NCI-H82 (cell line): ENCODE measurements around the gene WHRN.

ENCODE experiments used
- DNase-seq: peaks from one replicate; lab custom pipeline; 2025; lab: John Stamatoyannopoulos, UW

Gene WHRN

DNA sequence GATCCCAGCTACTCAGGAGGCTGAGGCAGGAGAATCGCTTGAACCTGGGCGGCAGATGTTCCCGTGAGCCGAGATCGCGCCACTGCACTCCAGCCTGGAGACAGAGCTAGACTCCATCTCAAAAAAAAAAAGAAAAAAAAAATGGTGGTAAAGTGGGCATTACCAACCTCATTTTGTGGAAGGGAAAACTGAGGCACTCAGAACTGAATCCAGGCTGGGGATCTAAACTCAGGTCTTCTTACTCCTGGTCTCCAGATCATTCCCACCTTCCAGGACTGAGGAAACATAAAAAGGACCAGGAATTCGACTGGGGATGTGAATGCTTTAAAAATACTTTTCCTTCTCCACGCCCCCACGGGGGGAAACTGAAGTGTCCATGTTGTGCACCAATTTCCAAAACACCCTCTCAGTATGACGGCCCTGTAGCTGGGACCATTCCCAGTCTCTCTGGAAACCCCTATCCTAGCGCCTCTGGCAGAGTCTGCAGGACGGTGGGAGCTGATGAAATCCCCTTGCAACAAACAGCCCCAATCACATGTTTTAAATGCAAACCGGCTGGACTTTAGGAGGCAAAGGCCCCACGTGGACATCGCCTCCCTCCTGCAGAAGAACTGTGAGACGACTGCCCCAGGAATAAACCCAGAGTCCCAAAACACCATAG, 108.6 kb downstream of the WHRN start:
- peak; percentile 45 for DNase-seq

DNA sequence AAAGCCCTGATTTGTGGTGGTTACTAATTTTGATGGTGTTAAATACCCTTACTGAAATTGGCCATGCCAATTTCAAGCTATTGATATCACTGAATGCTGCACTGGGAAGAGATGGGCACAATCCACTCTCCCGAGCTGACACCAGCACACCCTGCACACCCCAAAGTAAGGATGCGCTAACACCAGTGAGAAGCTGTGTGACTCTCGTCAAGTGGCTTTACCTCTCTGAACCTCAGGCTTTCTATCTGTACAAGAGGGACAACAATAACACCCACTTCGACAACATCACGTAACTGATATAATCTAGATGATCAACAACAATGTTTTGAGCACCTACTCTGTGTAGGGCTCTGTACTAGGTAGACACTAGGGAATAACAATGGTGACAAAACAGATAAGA, 109.5 kb downstream of the WHRN start:
- no peak for DNase-seq

DNA sequence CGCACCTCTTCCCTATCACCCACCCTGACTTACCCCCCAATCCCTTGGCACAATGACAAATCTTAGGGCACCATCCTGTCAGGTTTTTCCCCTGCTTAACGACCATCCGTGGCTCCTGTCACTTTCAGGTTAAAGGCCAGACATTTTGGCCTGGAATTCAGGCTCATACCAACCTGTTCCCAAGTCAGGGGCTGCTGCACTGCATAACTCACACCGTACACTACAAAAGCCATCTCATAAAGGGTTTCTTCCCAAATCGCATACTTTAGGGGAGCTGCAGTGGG, 110.0 kb downstream of the WHRN start:
- no peak for DNase-seq

DNA sequence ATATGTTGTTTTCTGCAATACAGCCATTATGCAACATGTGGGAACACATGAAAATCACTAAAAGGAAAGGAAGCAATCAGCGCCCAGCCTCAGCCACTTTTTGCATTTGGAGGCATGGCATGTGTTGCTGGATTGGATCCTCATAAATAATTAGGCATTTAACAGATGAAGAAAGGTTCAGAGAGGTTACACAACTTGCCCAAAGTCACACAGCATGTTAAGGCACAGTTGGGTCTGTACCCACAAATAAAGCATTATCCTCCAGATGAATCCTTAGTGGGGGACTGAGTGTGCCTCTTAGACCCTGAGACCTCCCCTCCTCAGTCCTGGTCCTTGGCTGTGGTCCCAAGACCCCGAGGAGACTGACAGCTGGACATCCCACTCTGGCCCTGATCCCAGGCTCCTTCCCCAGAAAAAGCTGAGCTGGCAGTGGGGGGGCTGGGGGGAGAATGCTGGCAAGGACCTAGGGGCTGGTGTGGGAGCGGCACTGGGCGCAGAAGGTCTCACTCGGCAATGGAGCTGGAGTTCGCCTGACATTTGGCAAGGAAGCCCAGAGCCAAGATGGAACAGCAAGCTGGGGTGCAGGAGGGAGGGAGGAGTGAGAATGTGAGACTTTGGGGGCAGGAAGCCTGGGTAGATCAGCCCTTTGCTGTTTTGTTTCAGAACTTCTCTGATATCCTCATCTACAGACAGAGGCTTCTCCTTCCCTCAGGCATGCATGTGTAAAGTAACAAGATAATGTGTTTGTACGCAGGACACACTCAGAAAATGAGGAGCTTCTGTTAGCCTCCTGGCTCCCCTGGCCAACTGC, 110.5 kb downstream of the WHRN start:
- peak; percentile 31 for DNase-seq

DNA sequence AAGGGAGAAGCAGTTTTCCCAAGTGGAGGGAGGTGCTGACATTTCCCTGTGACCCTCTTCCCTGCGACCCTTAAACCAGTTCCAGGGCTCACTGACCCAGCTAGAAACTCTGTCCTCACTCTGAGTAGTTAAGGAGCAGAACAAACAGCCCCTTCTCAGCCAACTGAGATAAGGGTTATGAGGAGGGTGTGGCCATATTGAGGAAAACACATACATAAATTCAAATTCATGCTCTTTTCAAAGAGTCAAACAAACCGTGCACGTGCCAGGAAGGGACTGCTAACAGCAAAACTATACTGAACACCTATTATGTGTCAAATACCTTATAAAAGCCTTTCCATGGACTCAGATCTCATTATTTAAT, 112.5 kb downstream of the WHRN start:
- DNase-seq = no peak

DNA sequence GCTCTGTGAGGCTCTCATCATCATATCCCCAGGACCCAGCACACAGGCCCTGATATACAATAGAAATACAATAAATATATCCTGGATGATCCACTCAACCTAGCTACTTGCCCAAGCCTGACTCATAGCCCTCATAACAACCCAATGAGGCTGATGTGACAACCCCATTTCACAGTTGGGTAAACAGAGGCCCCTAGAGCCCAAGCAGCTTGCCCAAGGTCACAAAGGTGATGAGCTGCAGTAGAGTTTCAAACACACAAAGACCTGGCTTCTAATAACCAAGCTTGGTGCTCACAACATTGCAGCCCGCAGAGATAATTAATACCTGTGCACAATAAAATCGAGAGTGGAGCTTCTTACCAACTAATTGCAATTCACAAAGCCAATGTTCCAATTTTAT, 114.3 kb downstream of the WHRN start:
- no peak for DNase-seq

DNA sequence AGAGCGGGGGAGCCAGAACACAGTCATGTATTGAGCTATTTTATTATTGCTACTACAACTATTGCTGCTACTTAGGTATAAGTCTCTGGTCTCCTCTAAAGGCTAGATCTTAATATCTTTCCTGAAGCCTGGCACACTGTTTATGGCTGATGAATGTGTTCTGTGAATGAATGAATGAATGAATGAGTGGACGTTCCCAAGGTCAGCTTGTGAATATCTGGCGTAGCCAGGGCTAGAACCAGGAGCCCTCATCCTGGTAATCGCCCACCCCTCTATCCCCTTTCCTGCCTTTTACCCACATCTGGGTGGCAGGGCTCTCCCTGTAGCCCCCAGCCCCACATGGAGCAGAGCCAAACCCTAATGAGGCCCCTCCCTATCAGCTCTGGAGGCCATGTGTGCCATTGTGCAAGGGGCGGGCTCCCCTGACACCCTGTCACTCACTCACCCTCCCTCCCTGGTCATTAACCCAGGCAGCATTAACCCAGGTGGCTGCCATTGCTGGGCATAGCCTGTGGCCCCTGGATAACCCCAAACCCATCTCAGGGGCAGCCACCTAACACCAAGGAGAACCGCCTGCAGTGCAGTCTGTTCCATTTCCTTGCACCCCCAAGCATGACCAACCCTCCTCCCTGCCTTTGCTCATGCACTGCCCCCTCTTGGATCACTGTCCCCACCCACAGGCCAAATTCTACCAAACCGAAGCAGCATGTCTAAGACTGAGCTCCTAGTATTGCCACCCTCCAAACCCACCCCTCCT, 115.5 kb downstream of the WHRN start:
- peak; percentile 41 for DNase-seq

DNA sequence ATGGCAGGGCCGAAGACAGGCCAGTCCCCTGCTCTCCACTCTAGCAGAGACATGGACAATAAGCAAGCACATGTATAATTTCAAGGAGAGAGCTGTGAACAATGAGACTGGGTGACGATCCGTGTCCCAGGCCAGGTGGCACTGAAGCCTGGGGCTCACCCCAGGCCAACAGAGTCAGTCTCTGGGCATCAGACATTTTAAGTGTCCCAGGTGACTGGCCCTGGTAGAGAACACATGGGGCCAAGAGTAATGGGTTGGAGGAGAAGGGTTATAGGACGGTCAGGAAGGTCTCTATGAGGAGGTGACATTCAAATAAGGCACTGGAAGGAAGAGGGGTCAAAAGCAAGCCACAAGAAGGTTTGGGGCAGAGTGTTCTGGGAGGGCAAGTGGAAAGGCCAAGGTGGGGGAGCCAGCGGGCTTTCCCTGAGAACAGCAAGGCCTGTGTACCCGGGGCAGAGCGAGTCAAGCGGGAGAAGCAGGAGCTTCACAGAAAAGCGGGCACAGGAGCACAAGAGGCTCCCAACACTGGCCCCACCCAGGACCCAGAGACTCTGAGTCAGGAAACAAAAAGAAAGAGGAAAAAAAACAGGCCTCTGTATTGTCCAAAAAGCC, 116.4 kb downstream of the WHRN start:
- DNase-seq = no peak

DNA sequence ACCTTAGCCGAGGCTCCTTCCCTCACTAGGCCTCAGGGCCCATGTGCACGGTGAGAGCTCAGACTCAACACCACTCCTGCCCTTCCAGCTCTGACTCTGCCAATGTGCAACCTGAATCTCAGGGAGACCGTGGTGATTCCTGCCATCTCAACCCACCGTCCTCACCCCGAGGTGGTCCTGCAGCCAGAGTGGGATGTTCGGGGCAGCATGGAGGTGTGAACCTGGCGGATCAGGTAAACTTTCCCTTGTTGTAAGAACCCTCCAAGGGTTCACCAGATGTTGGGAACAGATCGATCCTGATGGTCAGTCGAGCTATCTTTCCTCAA, 117.0 kb downstream of the WHRN start:
- DNase-seq = no peak

DNA sequence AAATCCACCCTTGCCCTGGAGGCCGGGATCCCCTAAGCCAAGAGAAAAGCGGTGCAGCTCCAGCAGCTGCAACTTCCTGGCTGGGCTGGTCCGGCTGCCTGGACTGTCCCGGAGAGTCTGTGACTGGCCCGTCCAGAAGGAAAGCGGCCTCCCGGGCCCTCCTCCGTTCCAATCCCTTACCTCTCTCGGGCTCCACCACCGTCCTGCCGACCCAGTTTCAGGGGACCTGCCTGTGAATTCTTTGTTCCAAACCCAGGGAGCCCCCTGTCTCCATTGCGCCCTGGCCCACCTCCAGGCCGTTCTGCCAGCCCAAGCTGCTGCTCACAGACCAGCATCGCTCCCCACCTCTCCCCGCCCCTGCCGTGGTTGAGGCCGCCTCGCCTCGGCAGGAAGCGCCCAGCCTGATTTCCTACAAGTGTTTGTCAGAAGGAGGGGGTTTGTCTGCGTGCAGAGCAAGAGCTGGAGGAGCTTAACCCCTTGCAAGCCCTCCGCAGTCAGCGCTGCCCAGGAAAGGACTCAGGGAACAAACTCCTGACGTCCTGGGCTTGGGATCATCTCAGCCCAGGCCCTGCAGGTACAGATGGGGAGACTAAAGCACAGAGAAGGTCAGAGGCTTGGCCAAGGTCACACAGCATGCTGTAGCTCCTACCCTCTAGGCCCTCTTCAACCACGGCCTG, 117.5 kb downstream of the WHRN start, which contains the start of gene AKNA:
Gene AKNA (minus strand): TSS at position 303 of the 677 bp plus-strand sequence. CDS start 6,649 bp downstream, outside the sequence.
- DNase-seq = peak; percentile 75

DNA sequence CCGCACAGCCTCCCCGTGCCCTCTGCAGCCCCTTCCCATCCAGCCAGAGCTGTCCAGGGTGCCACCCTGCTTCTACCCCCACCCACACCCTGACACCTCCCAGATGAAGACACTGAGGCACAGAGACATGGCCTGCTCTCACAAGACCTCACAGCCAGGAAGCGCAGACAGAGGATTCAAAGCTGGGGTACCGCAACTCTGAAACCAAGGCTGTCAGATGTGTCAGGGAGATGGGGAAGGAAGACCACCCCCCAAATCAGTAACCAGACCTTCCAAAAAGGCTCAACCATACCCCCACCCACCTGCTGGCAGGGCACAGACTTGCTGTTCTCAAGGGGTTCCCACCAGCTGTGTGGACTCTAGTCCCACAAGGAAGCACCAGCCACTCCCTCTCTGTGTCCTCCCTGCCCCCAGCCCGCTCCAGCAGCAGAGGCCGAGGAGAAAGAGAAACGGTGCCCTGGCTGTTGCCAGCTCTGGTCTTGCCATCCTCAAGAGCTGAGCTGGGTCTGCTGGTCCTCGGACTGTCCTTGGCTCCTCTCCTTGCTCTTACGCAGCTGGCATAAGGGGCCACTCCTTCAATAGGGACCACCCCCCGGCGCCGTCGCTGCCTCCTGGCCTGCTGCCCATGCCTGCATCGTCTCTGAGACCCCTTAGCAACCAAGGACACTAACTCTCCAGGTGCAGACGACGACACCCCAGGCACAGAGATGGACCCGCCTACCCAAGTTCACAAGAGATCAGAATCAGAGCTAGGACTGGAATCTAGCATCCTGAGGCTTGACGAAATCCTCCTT, 118.2 kb downstream of the WHRN start:
- peak; percentile 55 for DNase-seq

DNA sequence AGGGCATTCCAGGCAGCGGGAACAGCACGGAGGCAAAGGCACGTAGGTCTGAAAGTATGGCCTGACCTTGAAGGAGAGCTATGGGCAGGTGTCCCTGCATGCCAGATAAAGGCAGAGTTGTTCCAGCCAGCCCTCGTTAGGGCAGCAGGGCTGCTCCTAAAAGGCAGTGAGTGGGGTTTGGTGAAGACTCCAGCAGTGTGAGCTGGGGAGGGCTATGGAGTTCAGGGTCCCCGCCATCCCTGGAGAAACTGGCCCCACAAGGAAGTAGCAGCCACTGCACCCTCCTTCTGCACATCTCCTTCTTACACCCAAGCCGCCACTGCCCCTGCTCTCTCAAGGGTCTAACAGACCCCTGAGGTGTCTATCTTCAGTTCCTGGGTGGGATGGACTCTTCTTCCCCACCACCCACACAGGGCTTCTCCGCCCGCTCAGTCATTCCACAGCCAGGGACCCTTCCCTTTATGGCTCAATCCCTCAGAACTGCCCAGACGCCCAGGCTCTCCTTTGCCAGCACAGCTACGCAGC, 118.8 kb downstream of the WHRN start:
- no peak for DNase-seq

DNA sequence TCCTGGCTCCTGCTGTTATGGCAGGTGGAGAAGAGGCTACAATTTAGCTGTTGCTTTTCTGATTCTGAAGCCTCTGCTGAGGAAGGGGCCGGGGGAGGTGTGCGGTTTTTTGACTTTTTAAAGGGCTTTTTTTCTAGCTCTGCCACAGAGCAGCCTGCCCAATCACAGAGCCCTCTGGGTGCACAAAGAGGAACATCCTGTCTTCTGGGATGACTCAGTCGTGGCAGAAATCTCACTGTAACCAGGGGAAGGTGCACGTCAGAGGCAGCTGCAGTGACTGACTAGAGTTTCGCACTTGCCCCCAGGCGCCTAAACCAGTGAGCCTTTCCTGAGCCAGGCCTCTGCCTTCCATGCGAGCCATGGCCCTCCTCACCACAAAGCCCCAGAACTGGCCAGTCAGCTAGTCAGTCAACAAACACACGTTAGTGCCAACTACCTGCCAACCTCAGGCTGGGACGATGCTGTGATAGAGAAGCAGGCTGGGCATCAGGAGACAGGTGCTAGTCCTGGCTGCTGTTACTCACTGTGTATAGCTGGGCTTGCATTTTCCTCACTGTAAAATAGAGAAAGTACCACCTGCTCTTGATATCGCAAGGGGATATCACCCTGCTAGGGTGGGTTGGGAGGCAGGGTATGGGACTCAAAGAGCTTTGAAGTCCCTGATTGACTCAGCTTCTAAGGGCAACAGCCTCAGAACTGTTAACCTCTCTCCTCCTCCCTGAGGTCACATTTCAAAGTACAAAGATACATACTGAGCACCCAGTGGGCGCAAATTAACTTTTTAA, 119.7 kb downstream of the WHRN start:
- no peak for DNase-seq

DNA sequence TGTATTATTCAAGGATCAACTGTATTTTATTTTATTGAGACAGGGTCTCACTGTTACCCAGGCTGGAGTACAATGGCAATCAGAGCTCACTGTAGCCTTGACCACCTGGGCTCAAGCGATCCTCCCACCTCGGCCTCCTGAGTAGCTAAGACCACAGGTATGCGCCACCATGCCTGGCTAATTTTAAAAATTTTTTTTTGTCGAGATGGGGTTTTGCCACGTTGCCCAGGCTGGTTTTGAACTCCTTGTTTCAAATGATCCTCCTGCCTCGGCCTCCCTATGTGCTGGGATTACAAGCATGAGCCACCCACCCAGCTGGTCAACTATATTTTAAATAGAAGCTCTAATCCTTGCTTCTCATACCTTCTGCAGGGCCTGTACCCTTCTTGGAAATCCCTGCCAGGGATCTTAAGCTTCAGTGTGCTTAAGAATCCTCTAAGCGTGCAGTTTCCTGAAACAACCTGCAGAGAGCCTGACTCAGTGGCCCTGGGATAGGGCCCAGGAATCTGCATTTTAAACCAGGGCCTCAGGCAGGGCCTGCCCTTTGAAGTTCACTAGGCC, 120.4 kb downstream of the WHRN start:
- peak; percentile 70 for DNase-seq

DNA sequence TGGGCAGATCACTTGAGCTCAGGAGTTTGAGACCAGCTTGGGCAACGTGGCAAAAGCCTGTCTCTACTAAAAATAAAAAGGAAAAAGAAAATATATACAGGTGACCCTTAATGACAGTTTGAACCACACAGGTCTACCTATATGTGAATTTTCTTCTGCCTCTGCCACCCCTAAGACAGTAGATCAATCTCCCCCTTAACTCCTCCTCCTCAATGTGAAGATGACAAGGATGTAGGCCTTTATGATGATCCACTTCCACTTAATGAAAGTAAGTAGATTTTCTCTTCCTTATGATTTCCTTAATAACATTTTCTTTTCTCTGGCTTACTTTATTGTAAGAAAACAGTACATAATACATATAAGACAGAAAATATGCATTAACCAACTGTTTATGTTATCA, 120.9 kb downstream of the WHRN start:
- DNase-seq = no peak

DNA sequence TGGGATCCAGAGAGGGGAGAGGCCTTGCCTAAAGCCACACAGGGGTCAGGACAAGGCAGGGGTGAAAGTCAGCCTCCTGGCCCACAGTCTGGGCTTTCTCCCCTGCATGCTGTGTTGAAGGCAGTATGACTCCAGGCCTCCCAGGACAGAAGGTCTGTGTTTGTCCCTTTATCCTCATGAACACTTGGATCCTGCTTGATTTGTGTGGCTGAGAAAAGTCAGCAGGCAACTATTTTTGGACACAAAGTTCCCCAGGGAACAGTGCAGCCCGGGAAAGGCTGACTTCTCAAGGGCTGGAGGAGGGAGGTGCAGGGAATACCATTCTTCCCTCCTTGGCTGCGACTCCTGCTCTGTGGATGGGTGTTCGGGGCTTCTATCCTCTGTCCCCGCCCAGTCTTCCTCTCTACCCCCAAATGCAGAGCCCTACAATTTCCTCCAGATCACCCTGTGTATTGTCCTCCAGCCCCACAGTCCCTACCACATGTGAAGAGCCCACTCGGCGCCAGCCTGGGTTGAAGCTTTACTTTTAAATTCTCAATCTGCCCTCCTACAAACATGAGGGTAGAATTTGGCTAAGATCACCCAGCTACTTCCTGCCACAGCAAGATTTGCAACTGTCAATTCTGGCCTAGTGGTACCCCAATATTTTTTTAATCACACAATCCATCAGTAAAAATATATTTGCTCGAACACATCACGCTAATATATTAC, 121.6 kb downstream of the WHRN start:
- no peak for DNase-seq

DNA sequence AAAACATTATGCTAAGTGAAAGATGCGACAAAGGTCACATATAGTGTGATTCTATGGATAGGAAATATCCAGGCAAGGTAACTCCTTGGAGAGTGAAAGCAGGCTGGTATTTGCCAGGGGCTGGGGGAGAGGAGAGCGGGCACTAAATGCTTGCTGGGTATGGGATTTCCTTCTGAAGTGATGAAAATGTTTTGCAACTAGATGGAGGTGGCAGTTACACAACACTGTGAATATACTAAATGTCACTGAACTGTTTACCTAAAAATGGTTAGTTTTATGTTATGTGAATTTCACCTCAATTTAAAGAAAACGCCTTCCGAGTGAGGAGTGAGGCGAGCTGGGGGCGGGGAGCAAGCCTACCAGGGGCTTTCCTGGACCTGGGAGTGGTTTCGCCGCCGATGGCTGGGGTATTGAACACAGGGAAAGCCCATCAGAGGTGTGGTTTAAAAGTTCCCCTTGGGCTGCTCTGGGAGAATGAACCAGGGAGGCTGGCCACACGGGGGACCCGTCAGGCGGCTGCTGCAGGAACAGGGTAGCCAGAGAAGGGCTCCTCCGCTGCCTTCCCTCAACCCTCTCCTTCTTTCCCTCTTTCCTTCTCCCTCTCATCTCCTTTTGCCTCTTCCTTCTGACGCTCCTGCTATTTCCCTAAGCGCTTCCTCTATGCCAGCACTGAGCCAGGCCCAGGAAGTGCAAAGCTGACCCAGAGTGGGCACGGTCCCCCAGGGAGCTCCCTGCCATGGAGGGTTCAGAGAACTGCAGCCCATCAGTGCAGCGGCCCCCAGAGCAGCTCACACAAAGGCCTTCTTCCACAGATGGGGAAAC, 122.4 kb downstream of the WHRN start:
- peak; percentile 32 for DNase-seq

DNA sequence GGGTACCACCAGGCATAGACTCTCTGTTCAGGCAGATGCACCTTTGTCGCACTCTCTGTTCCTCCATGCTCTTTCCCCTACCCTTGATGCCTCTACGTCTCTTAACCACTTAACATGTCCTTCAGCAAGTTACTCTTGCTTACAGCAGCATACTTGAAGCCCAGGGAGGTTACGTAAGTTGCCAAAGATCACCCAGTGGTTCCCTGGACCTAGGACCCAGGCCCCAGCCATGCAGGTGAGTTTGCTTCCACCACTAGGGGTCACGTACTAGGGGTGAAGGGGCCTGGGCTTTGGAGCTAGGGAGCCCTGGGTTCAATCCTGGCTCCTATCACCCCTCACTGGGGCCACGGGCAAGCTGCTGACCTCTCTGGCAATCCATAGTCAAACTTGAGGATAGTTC, 126.4 kb downstream of the WHRN start:
- DNase-seq = no peak

DNA sequence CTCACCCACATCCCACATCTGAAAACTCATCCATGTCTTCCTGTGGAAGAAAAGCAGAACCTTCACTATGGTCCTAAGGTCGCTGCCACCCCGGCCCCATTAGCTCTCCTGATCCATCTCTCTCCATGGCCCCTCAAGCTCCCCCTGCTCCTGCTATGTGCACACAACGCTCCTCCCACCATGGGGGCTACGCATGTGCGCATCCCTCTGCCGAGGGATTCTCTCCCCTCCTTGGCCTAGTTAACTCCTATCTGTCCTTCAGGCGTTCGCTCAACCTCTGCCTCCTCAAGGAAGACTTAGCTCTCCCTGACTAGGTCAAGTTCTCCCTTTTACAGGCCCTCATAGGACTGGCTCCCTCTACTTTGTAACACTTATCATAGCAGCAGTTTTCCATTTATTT, 127.3 kb downstream of the WHRN start:
- DNase-seq = no peak
